ENCODE results near the gene JMJD8.

Gene JMJD8

DNA sequence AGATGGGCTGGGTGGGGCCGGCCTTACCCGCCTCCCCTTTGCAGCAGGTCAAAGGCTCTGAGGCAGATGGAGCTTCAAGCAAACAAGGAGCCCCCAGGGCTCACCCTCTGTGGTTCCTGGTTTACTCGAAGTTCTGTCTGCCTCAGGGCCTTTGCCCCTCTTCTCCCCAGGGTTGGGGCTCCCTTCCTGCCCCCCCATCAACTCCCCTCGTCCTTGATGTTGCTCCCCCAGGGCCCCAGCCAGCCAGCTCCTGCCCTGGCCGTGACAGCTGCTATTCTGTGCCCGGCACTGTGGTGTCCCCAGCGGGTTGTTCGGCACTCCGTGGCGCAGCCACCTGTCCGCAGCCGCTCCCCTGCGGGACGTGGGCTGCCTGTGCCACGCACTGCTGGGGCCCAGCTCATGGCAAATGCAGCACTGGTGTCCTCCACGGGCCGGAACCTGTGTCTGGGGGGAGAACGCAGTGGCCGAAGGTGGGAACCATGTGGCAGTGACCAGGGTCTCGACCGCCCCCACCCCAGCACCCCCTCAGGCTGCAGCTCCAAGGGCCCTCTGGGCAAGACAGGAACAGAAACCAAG, 26.5 kb upstream of the JMJD8 start:
- DNase-seq (ENCODE audit: extremely low read depth in 1 of 2, low read depth in 1 of 2), result no peak

- no peak for DNase-seq (ENCODE audit: extremely low read depth in 1 of 2, low read depth in 1 of 2)
These were observed 25.7 kb upstream of the JMJD8 start for GRCh38 chr16:709566-710499.

DNA sequence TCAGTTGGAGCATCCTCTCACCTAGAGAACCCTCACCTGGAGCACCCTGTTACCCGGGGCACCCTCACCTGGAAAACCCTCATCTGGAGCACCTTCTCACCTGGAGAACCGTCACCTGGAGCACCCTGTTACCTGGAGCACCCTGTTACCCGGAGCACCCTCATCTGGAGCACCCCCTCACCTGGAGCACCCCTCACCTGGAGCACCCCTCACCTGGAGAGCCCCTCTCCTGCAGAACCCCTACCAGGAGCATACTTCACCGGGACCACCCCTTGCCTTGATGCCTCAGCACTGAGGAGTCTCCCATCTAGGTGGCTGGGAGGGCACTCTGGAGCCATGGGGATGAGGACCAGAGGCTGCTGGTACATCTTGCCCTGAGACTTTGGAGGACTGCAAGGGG, 24.8 kb upstream of the JMJD8 start:
- no peak for DNase-seq (ENCODE audit: extremely low read depth in 1 of 2, low read depth in 1 of 2)

GRCh38 chr16:708019-708418, 23.9 kb upstream of the JMJD8 start:
- no peak for DNase-seq (ENCODE audit: extremely low read depth in 1 of 2, low read depth in 1 of 2)

- DNase-seq (ENCODE audit: extremely low read depth in 1 of 2, low read depth in 1 of 2), result no peak
These were observed 23.0 kb upstream of the JMJD8 start for GRCh38 chr16:707062-707538.

- DNase-seq (ENCODE audit: extremely low read depth in 1 of 2, low read depth in 1 of 2), result no peak
These were observed 22.3 kb upstream of the JMJD8 start for GRCh38 chr16:706189-707061.

DNA sequence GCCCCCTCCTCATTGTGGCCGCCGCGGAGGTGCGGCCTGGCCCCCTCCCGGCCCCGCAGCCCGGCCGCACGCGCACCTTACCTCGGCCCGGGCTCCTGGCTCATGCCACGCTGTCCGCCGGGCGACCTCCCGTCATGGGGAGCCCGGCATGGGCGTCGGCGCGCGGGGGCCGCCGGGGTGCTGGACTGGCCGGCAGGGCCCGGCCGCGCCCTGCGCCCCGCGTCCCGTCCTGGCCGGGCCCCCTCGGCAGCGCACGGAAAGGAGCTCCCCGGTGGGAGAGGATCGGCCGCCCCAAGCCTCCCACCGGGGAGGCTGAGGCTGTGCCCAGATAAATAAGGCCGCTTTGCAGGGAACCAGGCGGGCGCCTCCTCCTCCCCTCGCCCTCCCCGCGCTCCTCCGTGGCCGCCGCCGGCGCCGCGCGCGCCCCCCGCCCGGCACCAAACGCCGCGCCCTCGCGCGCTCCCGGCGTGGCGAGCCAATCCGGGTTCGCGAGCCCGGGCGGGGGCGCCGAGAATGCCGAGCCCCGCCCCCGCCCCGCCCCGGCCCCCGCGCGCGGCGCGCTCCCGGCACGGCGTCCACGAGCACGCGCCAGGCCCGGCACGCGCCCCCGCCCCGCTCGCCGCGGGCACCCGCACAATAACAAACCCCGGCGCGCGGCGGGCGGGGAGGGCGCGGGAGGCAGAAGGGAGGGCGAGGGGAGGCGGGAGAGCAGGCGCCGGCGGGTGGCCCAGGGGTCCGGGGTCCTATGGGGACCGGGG, 21.5 kb upstream of the JMJD8 start, which contains the start of gene FBXL16:
Gene FBXL16, minus strand, starts transcription at position 371 of the 758 bp plus-strand sequence. CDS start 8,396 bp downstream, outside the sequence.
- no peak for DNase-seq (ENCODE audit: extremely low read depth in 1 of 2, low read depth in 1 of 2)

DNA sequence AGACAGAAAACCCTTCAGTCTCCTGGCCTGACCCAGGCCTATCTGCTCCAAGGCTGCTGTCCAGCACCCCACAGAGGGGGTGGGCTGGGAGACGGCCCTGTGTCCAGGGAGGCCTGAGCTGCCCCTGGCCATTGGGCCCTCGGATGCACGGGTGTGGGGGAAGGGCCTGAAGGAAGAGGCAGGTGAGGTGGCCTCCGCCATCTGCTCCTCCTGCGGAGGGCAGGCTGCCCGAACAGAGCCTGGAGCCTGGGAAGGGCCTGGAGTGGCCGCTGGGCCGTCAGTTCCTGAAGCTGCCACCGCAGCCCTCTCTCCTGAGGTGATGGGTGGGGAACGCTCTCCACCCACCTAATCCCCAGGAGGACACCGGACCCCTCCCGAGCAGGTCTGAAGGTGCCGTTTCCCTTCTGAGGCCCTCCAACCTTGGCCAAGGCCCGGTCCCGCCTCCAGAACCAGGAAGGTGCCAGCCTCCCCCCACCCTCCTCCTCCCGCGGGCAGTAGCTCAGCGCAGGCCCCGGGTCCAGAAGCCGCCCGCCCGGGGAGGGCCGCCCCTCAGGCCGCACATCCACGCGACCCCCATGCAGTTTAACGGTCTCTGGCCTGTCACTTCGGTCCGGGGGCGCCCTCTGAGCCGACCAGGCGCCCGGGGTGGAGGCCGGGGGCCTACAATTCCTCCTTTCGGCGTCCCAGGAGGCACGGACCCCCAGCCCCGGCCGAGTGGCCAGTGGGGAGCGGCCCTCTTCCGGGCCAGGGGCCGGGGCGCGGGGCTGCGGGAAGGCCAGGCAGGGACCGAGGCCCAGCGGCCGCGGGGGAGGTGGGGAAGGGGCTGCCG, 20.6 kb upstream of the JMJD8 start:
- DNase-seq (ENCODE audit: extremely low read depth in 1 of 2, low read depth in 1 of 2), result no peak

DNA sequence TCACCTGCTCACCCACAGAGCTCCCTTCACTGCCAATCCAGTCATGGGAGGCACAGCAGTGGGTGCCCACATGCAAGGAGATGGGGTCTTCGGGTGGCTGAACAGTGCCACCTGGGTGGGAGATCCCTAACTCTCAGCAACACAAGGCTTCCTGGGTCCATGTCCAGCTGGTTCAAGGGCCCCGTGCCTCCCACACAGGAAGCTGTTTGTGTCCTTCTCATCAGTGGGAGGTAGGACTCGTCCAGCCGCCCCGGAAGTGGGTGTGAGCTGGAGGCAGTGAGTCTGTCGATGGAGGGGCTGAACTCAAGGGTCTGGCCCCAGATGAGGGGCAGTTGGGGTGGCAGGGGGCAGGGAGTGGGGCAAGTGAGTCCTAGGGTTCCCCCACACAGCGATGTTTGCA, 19.9 kb upstream of the JMJD8 start:
- DNase-seq (ENCODE audit: extremely low read depth in 1 of 2, low read depth in 1 of 2), result no peak

DNA sequence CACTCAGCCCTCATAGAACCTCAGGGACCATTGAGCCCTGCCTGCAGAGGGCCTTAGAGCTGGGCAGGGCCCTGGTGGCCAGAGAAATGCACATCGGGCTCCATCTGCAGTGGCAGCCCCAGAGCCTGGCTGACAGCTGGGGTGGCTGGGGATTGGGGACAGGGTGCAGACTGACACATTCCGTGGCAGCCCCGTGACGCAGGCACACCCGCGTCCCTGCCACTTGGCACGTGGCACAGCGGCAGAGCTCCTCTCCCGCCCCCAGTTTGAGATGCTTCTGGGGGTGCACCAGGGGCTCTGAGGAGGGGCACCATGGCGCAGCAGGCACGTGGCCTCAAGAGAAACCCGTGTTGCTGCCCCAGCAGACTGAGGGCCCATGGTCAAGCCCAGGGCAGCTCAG, 19.3 kb upstream of the JMJD8 start:
- no peak for DNase-seq (ENCODE audit: extremely low read depth in 1 of 2, low read depth in 1 of 2)

DNA sequence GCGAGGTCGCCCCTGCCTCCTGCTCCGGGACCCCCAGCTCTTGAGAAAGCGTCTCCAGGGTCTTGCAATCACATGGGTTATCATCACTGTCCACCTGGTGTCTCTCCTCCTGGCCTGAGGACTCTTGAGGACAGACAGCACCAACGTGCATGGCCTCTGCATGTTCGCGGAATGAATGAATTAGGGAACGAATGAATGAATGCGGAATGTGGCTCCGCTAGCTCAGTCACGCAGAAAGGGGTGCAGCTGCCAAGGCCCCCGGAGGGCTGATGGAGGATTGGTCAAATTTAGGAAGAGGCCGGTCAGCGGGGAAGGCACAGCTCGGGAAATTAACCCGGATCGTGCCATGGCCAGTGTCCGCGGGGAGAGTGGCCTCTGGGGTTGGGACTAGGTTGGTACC, 18.2 kb upstream of the JMJD8 start:
- DNase-seq (ENCODE audit: extremely low read depth in 1 of 2, low read depth in 1 of 2), result no peak

- peak in 1 of 2 donors; percentile 41 for DNase-seq (ENCODE audit: extremely low read depth in 1 of 2, low read depth in 1 of 2)
These were observed 16.8 kb upstream of the JMJD8 start for GRCh38 chr16:700684-701584.

GRCh38 chr16:698911-699671, 15.0 kb upstream of the JMJD8 start:
- DNase-seq (ENCODE audit: extremely low read depth in 1 of 2, low read depth in 1 of 2), result no peak

GRCh38 chr16:695355-696089, 11.4 kb upstream of the JMJD8 start:
- DNase-seq (ENCODE audit: extremely low read depth in 1 of 2, low read depth in 1 of 2), result peak in 1 of 2 donors; percentile 52

DNA sequence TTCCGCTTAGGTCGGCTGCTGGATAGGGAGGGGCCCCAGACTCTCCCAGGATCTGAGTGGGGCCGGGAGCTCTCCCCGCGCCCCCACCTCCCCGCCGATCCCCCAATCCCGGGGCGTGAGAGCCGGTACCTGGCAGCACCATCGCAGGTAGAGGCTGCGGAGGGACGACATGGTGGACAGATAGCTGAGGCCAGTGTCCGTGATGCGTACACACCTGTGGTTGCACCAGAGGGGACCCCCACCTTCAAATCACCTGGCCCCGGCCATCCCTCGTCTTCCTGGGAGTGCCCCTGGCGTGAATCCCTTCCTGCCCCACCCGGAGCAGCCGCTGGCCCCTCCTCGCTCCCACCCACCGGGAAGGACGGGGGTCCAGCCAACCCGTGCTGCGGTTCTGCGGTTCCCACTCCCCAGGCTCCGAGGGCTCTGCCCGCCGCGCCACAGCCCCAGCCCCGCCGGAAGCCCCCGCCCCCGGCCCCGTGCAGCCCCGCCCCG, 10.8 kb upstream of the JMJD8 start:
- DNase-seq (ENCODE audit: extremely low read depth in 1 of 2, low read depth in 1 of 2), result no peak

DNA sequence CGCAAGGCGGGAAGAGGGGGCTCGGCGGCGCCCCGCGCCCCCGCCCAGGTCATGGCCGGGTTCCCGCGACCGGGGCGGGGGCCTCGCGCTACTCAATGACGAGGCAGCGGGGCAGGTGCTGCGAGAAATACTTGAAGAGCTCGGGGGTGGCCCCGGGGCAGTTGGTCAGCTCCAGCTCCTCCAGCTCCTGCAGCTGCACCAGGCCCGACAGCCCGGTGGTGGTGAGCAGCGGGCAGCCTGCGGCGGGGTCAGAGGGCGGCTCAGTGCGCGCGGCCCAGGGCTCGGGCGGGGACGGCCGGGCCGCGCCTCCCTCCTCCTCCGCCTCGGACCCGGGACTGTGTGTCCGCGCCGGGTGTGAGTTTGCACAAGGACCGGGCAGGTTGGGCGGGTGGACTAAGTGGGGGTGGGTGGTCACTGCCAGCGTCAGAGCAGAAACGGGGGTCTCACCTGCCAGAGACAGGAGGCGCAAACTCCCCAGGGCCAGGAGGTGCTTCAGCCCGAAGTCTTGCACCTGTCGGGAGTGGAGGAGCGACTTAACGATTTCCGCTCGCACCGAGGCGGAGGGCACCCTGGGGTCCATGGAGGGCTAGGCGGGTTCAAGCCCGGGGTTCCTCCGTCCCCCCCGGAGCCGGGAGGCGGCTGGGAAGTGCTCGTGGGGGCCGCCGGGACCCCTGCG, 10.2 kb upstream of the JMJD8 start:
- no peak for DNase-seq (ENCODE audit: extremely low read depth in 1 of 2, low read depth in 1 of 2)

Measured in activated CD8-positive, alpha-beta memory T cell treated with anti-CD3 and anti-CD28 coated beads for 1 hour (primary cell).